NCI-H526 (cell line): Measurements from ENCODE around the gene ERFE.

Source experiments
- DNase-seq, 2 experiments: peaks; one replicate each; lab custom pipeline; 2025; lab: John Stamatoyannopoulos, UW

The ERFE gene

GRCh38 chr2:238126338-238126737 is 32.4 kb upstream of the ERFE start:
- DNase-seq: no peak

DNA sequence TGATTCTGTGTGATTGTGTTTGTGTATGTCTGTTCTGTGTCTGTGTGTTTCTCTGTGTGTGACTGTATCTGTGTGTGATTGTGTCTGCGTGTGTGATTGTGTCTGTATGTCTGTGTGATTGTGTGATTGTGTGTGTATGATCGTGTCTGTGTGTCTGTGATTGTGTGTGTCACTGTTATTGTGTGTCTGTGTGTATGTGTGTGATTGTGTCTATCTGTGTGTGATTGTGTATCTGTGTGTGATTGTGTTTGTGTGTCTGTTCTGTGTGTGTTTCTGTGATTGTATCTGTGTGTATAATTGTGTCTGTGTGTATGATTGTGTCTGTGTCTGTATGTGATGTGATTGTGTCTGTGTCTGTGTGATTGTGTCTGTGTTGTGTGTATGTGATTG is 32.0 kb upstream of the ERFE start:
- DNase-seq: no peak

DNA sequence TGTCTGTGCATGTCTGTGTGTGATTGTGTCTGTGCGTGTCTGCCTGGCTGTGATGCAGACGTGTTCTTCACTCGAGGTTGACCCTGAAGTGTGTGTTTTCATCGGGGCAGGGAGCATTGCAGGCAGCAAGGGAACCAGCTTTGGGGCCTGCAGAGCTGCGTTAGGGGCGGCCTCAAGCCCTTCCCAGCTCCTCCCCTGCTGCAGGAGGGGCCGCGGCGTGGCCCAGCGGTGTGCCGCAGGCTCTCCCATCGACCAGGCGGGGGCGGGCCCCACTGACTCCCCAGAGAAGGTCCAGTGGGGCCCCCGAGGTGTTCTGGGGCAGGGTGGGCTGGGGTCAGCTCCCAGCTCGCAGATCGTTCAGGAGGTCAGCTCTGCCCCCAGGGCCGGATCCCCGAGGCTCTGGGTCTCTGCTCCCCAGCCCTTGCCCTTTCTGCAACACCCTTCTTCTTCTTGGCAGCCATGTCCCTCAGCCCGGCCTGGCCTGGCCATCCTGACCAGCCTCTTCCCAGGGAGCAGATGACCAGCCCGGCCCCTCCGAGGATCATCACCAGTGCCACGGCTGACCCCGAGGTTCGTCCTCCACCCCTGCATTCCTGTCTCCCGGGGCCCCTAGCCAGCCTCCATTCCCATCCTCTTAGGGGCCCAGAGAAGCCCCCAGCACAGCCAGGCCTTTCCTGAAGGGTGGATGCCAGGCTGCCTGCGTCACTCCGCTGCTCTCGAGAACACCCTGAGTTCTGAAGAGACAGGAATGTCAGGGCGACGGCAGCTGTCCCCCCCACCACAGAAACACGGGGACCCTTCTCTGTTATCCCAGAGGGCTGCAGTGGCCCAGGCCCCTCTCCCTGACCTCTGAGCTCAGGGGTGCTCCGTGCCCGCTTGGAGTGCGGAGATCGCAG is 31.4 kb upstream of the ERFE start:
- DNase-seq: no peak

GRCh38 chr2:238128061-238128440 is 30.7 kb upstream of the ERFE start:
- no peak for DNase-seq

GRCh38 chr2:238128534-238129001 is 30.2 kb upstream of the ERFE start:
- DNase-seq: no peak

DNA sequence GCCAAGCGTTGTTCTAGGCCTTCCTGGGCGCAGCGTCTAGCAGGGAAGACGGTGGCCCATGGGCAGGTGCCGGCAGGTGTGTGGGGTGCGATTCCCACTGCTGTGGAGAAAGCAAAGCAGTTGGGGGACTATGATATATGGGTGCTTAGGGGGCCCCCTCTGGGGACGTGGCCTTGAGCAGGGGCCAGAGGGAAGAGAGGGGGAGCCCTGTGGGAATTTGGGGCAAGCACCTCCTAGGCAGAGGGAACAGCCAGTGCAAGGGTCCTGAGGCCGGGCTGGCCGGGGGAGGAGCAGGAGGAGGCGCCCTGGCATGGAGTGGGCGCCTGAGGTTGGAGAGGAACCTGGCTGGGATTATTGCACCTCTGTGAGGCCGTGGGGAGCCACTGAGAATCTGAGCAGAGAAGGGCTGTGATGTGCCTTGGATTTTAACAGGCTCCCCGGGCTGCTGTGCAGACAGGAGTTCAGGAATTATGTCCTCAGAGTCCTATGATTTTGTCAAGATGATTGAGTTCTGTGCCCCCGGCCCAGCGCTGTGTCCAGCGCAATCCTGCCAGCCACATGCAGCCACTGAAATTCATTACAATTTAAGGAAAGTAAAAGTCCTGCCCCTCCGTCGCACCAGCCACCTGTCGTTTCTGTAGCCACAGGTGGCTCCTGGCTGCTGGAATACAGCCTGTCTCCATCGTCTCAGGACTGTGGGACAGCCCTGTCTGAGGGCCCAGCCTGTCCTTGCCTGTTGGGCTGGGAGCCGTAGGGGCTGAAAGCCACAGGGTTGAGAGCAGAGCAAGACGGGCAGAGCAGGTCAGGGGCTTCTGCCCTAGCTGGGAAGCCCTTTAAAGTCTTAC is 29.4 kb upstream of the ERFE start:
- no peak for DNase-seq

GRCh38 chr2:238130111-238130695 is 28.6 kb upstream of the ERFE start:
- no peak for DNase-seq

DNA sequence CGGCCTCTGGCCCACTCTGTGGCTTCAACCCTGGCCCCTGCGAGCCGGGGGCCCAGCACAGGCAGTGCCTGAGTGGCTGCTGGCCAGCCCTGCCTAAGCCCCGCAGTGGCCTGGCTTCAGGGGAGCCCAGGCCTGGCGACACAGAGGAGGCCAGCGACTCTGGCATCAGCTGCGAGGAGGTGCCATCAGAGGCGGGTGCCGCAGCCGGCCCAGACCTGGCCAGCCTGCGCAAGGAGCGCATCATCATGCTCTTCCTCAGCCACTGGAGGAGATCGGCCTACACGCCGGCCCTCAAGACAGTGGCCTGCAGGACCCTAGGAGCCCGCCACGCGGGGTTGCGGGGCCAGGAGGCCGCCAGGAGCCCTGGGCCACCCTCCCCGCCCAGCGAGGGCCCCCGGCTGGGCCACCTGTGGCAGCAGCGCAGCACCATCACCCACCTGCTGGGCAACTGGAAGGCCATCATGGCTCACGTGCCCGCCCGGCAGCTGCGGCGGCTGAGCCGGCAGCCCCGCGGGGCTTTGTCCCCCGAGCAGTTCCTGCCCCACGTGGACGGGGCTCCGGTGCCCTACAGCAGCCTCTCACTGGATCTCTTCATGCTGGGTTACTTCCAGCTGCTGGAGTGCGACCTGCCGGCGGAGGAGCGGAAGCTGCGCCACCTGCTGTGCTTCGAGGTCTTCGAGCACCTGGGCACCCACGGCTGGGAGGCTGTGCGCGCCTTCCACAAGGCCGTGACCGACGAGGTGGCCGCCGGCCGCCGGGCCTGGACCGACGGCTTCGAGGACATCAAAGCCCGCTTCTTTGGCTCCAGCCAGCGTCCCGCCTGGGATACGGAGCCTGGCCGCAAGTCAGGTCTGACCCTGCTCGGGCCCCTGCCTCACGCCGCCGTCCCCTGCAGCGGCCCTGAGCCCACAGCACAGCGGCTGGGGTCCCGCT is 27.8 kb upstream of the ERFE start:
- peak; percentile 25 to 66 for DNase-seq

- no peak for DNase-seq
Measured at GRCh38 chr2:238131761-238132462, 26.9 kb upstream of the ERFE start.

GRCh38 chr2:238132463-238133450 is 26.0 kb upstream of the ERFE start:
- DNase-seq: no peak

GRCh38 chr2:238133499-238134392 is 25.0 kb upstream of the ERFE start:
- DNase-seq: no peak

- no peak for DNase-seq
Measured at GRCh38 chr2:238134393-238134785, 24.4 kb upstream of the ERFE start.

DNA sequence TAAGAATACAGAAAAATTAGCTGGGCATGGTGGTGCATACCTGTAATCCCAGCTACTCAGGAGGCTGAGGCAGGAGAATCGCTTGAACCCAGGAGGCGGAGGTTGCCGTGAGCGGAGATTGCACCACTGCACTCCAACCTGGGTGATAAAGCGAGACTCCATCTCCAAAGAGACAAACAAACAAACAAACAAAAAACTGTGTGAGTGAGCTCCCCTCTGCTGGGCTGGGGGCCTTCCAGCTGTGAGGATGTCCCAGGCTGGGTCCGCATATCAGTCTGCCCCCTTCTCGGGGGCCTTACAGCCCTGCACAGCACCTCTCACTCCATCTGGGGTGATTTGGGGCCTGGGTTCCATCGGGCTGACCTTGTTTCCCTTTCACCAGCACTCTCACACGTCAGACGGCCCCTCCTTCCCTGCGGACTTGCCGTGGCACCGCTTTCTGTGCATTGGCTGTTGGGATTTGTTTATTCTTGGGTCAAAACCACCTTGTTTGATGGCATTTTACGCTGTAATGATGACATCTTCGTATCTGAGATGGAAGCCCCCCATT is 23.1 kb upstream of the ERFE start:
- no peak for DNase-seq

DNA sequence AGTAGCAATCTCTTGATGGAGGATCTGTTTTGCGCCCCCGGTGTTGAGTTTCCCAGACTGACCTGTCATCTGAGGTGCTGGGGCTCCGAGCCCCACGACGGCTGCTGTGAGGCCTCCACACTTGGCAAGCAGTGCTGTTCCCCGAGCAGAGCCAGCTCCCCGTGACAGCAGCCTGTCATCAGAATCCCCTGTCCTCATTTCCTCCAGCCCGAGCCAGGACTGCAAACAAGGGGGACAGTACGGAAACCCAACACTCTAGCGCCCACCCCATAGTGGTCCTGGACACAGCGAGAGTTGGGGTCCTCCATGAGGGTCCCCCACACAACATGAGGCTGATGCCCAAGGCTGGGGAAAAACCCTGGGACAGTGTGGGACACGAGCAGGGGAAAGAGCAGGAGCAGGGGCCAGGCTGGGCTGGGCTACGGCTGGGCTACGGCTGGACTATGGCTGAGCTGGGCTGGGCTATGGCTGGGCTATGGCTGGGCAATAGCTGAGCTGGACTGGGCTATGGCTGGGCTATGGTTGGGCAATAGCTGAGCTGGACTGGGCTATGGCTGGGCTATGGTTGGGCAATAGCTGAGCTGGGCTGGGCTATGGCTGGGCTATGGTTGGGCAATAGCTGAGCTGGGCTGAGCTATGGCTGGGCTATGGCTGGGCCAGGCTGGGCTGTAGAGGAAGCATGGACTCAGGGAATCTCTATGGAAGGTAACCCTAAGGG is 21.8 kb upstream of the ERFE start:
- DNase-seq: no peak

- DNase-seq: no peak
Measured at GRCh38 chr2:238137885-238138284, 20.9 kb upstream of the ERFE start.

DNA sequence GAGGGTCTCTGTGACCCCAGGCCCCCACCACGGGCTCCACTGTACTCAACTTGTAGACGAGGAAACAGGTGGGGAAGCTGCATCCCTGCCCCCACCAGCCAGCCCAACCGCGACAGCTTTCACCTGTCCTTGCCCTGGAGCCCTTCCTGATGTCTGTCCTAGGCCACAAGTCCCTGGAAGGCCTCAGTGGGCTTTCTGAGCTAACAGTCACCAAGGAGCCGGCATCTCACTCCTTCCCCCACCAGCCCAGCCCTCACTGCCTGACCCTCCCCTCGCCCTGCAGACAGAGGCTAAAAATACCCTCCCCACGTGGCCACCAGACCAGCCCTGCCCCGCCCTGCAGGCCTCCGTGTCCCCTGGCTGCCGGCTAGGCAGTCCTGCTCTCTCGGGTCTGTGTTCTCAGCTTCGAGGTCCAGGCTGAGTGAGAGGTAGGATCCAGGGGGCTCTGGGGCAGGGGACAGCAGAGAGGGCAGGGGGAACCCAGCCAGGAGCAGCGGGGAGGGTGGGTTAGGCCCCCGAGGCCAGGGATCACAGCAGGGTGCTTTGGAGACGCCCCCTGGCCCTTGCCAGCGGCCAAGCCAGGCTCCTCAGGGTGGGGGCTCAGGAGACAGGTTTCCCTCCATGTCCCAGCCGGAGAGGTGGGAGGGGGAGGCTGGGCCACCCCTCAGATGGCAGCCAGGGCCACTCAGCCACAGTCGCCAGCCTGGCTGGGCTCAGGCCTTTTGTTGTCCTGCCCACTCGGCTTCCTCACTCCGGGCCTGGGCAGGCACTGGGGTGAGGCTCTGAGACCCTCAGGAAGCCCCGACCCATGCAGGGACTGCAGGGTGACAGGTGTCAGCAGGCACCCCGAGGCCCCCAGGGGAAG is 20.2 kb upstream of the ERFE start, which contains the start of gene KLHL30:
KLHL30 (plus strand) TSS at position 338 of the 865 bp plus-strand sequence. CDS start 2,087 bp downstream, outside the sequence.
- DNase-seq: peak in 1 of 2 experiments; percentile 46
